ENCODE results near the gene RPS10. TPM values are rescaled to one million over a fixed set of nuclear protein-coding genes. Genes with fewer than 3 reads are reported as not detected.

RPS10 gene
- total RNA-seq, 6 experiments from 2014 or later = 355 to 727 (median 398) TPM

- H3K9me3 ChIP-seq = no peaks in the 10 kb centered on the region
- DNase-seq (no peak), ATAC-seq (no peak)
- no peaks in the 10 kb centered on the region for H3K27me3 ChIP-seq
- TF ChIP-seq POLR2A (IDR thresholded peaks at IDR 0.05) = no peak
- TF ChIP-seq, protein P1, sequence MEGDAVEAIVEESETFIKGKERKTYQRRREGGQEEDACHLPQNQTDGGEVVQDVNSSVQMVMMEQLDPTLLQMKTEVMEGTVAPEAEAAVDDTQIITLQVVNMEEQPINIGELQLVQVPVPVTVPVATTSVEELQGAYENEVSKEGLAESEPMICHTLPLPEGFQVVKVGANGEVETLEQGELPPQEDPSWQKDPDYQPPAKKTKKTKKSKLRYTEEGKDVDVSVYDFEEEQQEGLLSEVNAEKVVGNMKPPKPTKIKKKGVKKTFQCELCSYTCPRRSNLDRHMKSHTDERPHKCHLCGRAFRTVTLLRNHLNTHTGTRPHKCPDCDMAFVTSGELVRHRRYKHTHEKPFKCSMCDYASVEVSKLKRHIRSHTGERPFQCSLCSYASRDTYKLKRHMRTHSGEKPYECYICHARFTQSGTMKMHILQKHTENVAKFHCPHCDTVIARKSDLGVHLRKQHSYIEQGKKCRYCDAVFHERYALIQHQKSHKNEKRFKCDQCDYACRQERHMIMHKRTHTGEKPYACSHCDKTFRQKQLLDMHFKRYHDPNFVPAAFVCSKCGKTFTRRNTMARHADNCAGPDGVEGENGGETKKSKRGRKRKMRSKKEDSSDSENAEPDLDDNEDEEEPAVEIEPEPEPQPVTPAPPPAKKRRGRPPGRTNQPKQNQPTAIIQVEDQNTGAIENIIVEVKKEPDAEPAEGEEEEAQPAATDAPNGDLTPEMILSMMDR (IDR thresholded peaks at IDR 0.05) = no peak
- 83% methylated on average over 5 of the region's 5 CpGs for WGBS (ENCODE audit: insufficient coverage, low coverage, low lambda C conversion rate, missing lambda C conversion rate)
- intact Hi-C loops (cut with DNase I) = no loop called here
- H3K4me3 ChIP-seq = no peak overlapping the region
- H3K4me1 ChIP-seq = no peaks in the 10 kb centered on the region
- no peak overlapping the region for H3K27ac ChIP-seq
- H3K36me3 ChIP-seq = no peaks in the 10 kb centered on the region
These were observed 46.6 kb upstream of the RPS10 start for GRCh38 chr6:34472425-34472824.

- no CpG with 5 or more reads among the region's 3 CpGs for WGBS (ENCODE audit: insufficient coverage, low coverage, low lambda C conversion rate, missing lambda C conversion rate)
- Histone ChIP-seq H3K27me3 (peaks cover 0 to 7% of the 10 kb centered on the region in 2 donors), H3K9me3 (no peaks in the 10 kb centered on the region), H3K4me3 (no peak overlapping the region), H3K36me3 (no peaks in the 10 kb centered on the region), H3K4me1 (peaks cover 0 to 5% (median 0%) of the 10 kb centered on the region in 4 donors), H3K27ac (no peak overlapping the region)
- TF ChIP-seq POLR2A (IDR thresholded peaks at IDR 0.05) = no peak
- TF ChIP-seq, protein P1 (IDR thresholded peaks at IDR 0.05) = no peak
- intact Hi-C loops (cut with DNase I) = loop anchor here in 1 of 2 donors (10.0 kb wide), 2 partner anchors 55 to 145 kb away; no protein-coding TSS in a partner anchor
- ATAC-seq (no peak), DNase-seq (no peak)
These were observed 43.6 kb upstream of the RPS10 start for GRCh38 chr6:34469499-34469898.

- intact Hi-C loops (cut with DNase I) = loop anchor here in 1 of 2 donors (10.0 kb wide), 2 partner anchors 56 to 146 kb away; no protein-coding TSS in a partner anchor
- no peak overlapping the region for H3K27ac ChIP-seq
These were observed 42.6 kb upstream of the RPS10 start for GRCh38 chr6:34468378-34468892.

GRCh38 chr6:34466242-34467185, 40.6 kb upstream of the RPS10 start:
- intact Hi-C loops (cut with DNase I) = loop anchor here in 1 of 2 donors (10.0 kb wide), 2 partner anchors 58 to 148 kb away; no protein-coding TSS in a partner anchor
- no peak for TF ChIP-seq POLR2A (IDR thresholded peaks at IDR 0.05)
- TF ChIP-seq, protein P1 (IDR thresholded peaks at IDR 0.05) = no peak
- ATAC-seq (no peak), DNase-seq (no peak)
- H3K27me3 ChIP-seq = peaks cover 0 to 7% of the 10 kb centered on the region in 2 donors
- no peaks in the 10 kb centered on the region for H3K9me3 ChIP-seq
- no peaks in the 10 kb centered on the region for H3K36me3 ChIP-seq
- H3K4me3 ChIP-seq = no peak overlapping the region
- H3K27ac ChIP-seq = no peak overlapping the region
- WGBS (ENCODE audit: insufficient coverage, low coverage, low lambda C conversion rate, missing lambda C conversion rate) = 0% methylated on average over 1 of the region's 28 CpGs
- peaks cover 0 to 5% (median 0%) of the 10 kb centered on the region in 4 donors for H3K4me1 ChIP-seq

More at GRCh38 chr6:34468378-34468892, 42.6 kb upstream of the RPS10 start:
- TF ChIP-seq, protein P1 (IDR thresholded peaks at IDR 0.05) = no peak
- no peak for TF ChIP-seq POLR2A (IDR thresholded peaks at IDR 0.05)
- Histone ChIP-seq H3K4me3 (no peak overlapping the region), H3K4me1 (peaks cover 0 to 5% (median 0%) of the 10 kb centered on the region in 4 donors), H3K9me3 (no peaks in the 10 kb centered on the region), H3K27me3 (peaks cover 0 to 7% of the 10 kb centered on the region in 2 donors), H3K36me3 (no peaks in the 10 kb centered on the region)
- no peak for DNase-seq
- WGBS (ENCODE audit: insufficient coverage, low coverage, low lambda C conversion rate, missing lambda C conversion rate) = 88% methylated on average over 2 of the region's 4 CpGs
- peak in 1 of 4 donors; percentile 28 for ATAC-seq
